NB4 (cell line): ENCODE measurements around the gene SLC22A6.

Source experiments
- MYC ChIP-seq: IDR thresholded peaks from 2 replicates; pipeline ENCODE4 v1.6.1; 2011; ENCODE audit warnings: low read depth, low read length
- POLR2A ChIP-seq: IDR thresholded peaks from 2 replicates; pipeline ENCODE4 v1.6.1; 2011; ENCODE audit warnings: mild to moderate bottlenecking; ENCODE audit not compliant: insufficient read length; ENCODE audit errors: extremely low read depth
- TF ChIP-seq, protein P1 (sequence below): IDR thresholded peaks from one replicate; pipeline ENCODE4 v1.5.1; 2012; ENCODE audit warnings: low read depth, low read length
- TF ChIP-seq, protein P2 (sequence below): IDR thresholded peaks from 2 replicates; pipeline ENCODE4 v1.6.1; 2011; ENCODE audit warnings: low read depth, low read length

DNA sequence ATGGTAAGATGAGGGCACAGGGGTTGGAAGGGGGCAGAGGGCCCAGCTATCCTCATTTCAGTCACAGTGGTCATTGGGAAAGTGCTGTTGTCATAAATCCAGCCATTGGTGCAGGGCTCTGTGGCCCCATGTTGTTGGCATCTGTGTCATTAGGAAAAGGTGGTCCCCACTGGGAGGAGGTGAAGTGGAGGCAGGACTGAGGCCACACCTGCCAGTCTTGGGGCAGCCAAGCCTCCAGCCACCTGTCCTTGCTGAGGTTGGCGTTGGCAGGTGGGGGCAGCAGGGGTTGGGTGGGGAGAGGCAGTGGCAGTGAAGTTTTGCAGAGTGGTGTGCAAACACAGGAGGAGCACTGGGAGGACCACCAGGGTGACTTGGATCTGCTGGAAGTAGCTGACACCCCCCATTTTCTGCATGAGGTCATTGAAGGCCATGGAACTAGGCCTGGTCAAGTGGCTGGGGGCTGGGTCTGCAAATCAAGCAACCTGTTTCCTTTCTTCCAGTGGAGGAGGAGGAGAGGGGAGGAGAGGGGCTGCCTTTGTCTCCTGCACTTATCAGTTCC lies 25.3 kb downstream of the SLC22A6 start:
- TF ChIP-seq, protein P1, sequence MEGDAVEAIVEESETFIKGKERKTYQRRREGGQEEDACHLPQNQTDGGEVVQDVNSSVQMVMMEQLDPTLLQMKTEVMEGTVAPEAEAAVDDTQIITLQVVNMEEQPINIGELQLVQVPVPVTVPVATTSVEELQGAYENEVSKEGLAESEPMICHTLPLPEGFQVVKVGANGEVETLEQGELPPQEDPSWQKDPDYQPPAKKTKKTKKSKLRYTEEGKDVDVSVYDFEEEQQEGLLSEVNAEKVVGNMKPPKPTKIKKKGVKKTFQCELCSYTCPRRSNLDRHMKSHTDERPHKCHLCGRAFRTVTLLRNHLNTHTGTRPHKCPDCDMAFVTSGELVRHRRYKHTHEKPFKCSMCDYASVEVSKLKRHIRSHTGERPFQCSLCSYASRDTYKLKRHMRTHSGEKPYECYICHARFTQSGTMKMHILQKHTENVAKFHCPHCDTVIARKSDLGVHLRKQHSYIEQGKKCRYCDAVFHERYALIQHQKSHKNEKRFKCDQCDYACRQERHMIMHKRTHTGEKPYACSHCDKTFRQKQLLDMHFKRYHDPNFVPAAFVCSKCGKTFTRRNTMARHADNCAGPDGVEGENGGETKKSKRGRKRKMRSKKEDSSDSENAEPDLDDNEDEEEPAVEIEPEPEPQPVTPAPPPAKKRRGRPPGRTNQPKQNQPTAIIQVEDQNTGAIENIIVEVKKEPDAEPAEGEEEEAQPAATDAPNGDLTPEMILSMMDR, result no peak
- TF ChIP-seq POLR2A (no peak), MYC (no peak)
- TF ChIP-seq, protein P2, sequence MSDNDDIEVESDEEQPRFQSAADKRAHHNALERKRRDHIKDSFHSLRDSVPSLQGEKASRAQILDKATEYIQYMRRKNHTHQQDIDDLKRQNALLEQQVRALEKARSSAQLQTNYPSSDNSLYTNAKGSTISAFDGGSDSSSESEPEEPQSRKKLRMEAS, result no peak
